ENCODE results near the gene MEP1A.

- no peak for TF ChIP-seq CTCF (IDR thresholded peaks at IDR 0.05; ENCODE audit: low read depth, low read length)
- TF ChIP-seq POLR2A (IDR thresholded peaks at IDR 0.05; ENCODE audit: extremely low read depth, insufficient read length) = no peak
- TF ChIP-seq MAX (IDR thresholded peaks at IDR 0.05; ENCODE audit: low read depth, low read length) = no peak
These were observed 39.6 kb downstream of the MEP1A start for GRCh38 chr6:46832816-46833215.
